B cell (primary cell): Measurements from ENCODE around the gene MYL4. TPM values are rescaled to one million over a fixed set of nuclear protein-coding genes. Genes with fewer than 3 reads are reported as not detected.
"Not testable (repeated sequence)": the region's sequence is repeated elsewhere in the genome, so short reads cannot be mapped to it uniquely, and the experiment has no call there.

Source experiments
- ATAC-seq: fragments of 200-7000 bp; cut with Tn5 transposase; one replicate; pipeline ENCODE4 v1.10.0; 2021; ENCODE audit warnings: low read depth, mild to moderate bottlenecking, moderate number of reproducible peaks, moderate library complexity
- CTCF ChIA-PET: fragments of 350-600 bp; sonication (Branson Sonifier 250); formaldehyde crosslinking; loops from one replicate; lab custom pipeline; 2021; ENCODE audit warnings: antibody characterized with exemption, inconsistent platforms; lab: Charles Lee
- POLR2A ChIA-PET: fragments of 350-600 bp; sonication (Branson Sonifier 250); formaldehyde crosslinking; loops from one replicate; lab custom pipeline; 2021; ENCODE audit warnings: antibody characterized with exemption; lab: Charles Lee
- DNase-seq: peaks from one replicate; pipeline ENCODE4 v3.0.0; 2013
- H2AFZ ChIP-seq: 2 replicates; pipeline ENCODE4 v1.6.1; 2012; ENCODE audit warnings: mild to moderate bottlenecking, low read depth, low read length; ENCODE audit not compliant: insufficient read depth, poor library complexity, severe bottlenecking
- H3K27ac ChIP-seq, 2 donors: 1 replicate in 1 of 2; 2 replicates in 1 of 2; pipeline ENCODE4 v1.5.1; 2012 to 2013; ENCODE audit warnings: low read length in 2 of 2, mild to moderate bottlenecking in 2 of 2, moderate library complexity in 1 of 2
- H3K27me3 ChIP-seq, 4 experiments: fragments of 200-600 bp in 1 of 4; sonication (generic) in 1 of 4; replicated peaks in 1 of 4; 1 replicate in 2 of 4; 2 replicates in 2 of 4; pipeline versions ENCODE4 v1.6.1 to v1.7.0; 2013 to 2016; ENCODE audit warnings: low read length in 3 of 4, mild to moderate bottlenecking in 2 of 4, mixed read lengths in 1 of 4, moderate library complexity in 1 of 4; ENCODE audit not compliant: insufficient read depth in 4 of 4, control insufficient read depth in 3 of 4; ENCODE audit errors: control extremely low read depth in 1 of 4
- H3K36me3 ChIP-seq, 2 experiments: replicated peaks in 1 of 2; 1 replicate in 1 of 2; 2 replicates in 1 of 2; pipeline versions ENCODE4 v1.6.1 to v1.7.1; 2013; ENCODE audit warnings: low read length in 1 of 2; ENCODE audit not compliant: insufficient read depth in 2 of 2, control insufficient read depth in 1 of 2; ENCODE audit errors: control extremely low read depth in 1 of 2, extremely low read depth in 1 of 2
- H3K4me1 ChIP-seq, 2 donors: fragments of 200-600 bp in 1 of 2; sonication (generic) in 1 of 2; 1 replicate in 1 of 2; 2 replicates in 1 of 2; pipeline versions ENCODE4 v1.5.1 to v1.6.1; 2013 to 2017; ENCODE audit warnings: low read length in 2 of 2; ENCODE audit not compliant: control insufficient read depth in 2 of 2, insufficient read depth in 2 of 2
- H3K4me2 ChIP-seq: replicated peaks from 2 replicates; pipeline ENCODE3; 2012; ENCODE audit warnings: mild to moderate bottlenecking, low read depth, low read length; ENCODE audit not compliant: poor library complexity, severe bottlenecking
- H3K4me3 ChIP-seq, 5 experiments: fragments of 200-600 bp in 1 of 5; sonication (generic) in 1 of 5; 1 replicate in 3 of 5; 2 replicates in 2 of 5; pipeline versions ENCODE4 v1.5.1 to v1.7.0; 2011 to 2016; ENCODE audit warnings: low read length in 4 of 5, mild to moderate bottlenecking in 4 of 5, low read depth in 2 of 5, control low read depth in 1 of 5, moderate library complexity in 1 of 5; ENCODE audit not compliant: insufficient read depth in 1 of 5; ENCODE audit errors: control extremely low read depth in 1 of 5, extremely low read depth in 1 of 5
- H3K79me2 ChIP-seq: fragments of 200-600 bp; sonication (generic); one replicate; pipeline ENCODE4 v1.6.0; 2016; ENCODE audit warnings: low read length; ENCODE audit not compliant: control insufficient read depth, insufficient read depth
- H3K9ac ChIP-seq: fragments of 200-600 bp; sonication (generic); 2 replicates; pipeline ENCODE4 v1.6.1; 2017; ENCODE audit warnings: mild to moderate bottlenecking, low read length, moderate library complexity
- H3K9me3 ChIP-seq, 3 donors: one replicate each; pipeline versions ENCODE4 v1.6.1 to v1.7.1; 2013; ENCODE audit warnings: low read length in 2 of 3; ENCODE audit not compliant: control insufficient read depth in 2 of 3, insufficient read depth in 1 of 3; ENCODE audit errors: control extremely low read depth in 1 of 3
- H4K20me1 ChIP-seq: 2 replicates; pipeline ENCODE4 v1.6.0; 2012; ENCODE audit warnings: mild to moderate bottlenecking, low read length; ENCODE audit not compliant: insufficient read depth, control insufficient read depth, poor library complexity, severe bottlenecking
- H3K27ac Mint-ChIP-seq: one replicate; pipeline ENCODE4 v1.8.0; 2021; ENCODE audit warnings: mixed read lengths
- H3K27me3 Mint-ChIP-seq: one replicate; pipeline ENCODE4 v1.8.0; 2021; ENCODE audit warnings: mixed read lengths
- H3K4me1 Mint-ChIP-seq: one replicate; pipeline ENCODE4 v1.8.0; 2021; ENCODE audit warnings: mixed read lengths
- H3K4me3 Mint-ChIP-seq: one replicate; pipeline ENCODE4 v1.8.0; 2021; ENCODE audit warnings: mixed read lengths
- H3K9me3 Mint-ChIP-seq: one replicate; pipeline ENCODE4 v1.8.0; 2022; ENCODE audit warnings: mixed read lengths; ENCODE audit not compliant: insufficient read depth
- EZH2 ChIP-seq: IDR thresholded peaks from 2 replicates; pipeline ENCODE4 v1.6.1; 2012; ENCODE audit warnings: borderline replicate concordance, low read depth, mild to moderate bottlenecking, moderate library complexity, low read length; ENCODE audit not compliant: insufficient read depth, poor library complexity, severe bottlenecking
- WGBS: methylation state at CpG from one replicate; pipeline ENCODE4 v1.1.5; 2013; ENCODE audit warnings: missing lambda C conversion rate; ENCODE audit not compliant: insufficient coverage; 5-methylcytosine and 5-hydroxymethylcytosine counted together
- intact Hi-C: fragments of 100-400 bp; cut with micrococcal nuclease; formaldehyde crosslinking; loops from one replicate; pipeline ENCODE4 v1.10.0; 2022
- polyA plus RNA-seq: library from polyadenylated mRNA; depleted of rRNA; stranded (reverse); fragments of >200 nt; gene quantifications from 2 replicates; pipeline ENCODE4 v1.2.3, GENCODE V29; 2012
- total RNA-seq, 2 donors: library from RNA; stranded (reverse); fragments of 120-200 nt in 1 of 2; gene quantifications; 1 replicate in 1 of 2; 2 replicates in 1 of 2; pipeline versions ENCODE4 v1.2.3 to v1.2.4, GENCODE V29; 2013 to 2022
- TF ChIP-seq, protein P1 (sequence below): fragments of 200-600 bp; IDR thresholded peaks from one replicate; pipeline ENCODE4 v1.8.0; 2022; ENCODE audit warnings: antibody characterized with exemption, mild to moderate bottlenecking

Gene MYL4
- total and polyA plus RNA-seq, 2 donors (not counting 1 experiment from before 2014, with no cell fraction given), result 0.16 to 0.42 TPM

- Histone ChIP-seq H3K27me3 (no peaks in the 10 kb centered on the region), H2AFZ (no peak overlapping the region), H3K9ac (no peak overlapping the region), H3K4me1 (peaks cover 14 to 19% of the 10 kb centered on the region in 2 donors), H3K36me3 (peaks cover 4 to 36% of the 10 kb centered on the region in 2 experiments), H3K79me2 (peaks cover 15% of the 10 kb centered on the region), H3K9me3 (no peaks in the 10 kb centered on the region), H3K4me2 (no peak overlapping the region), H4K20me1 (no peaks in the 10 kb centered on the region), H3K4me3 (no peak overlapping the region), H3K27ac (peak overlapping the region in 1 of 2 donors; percentile 55)
- no CpG with 5 or more reads among the region's 2 CpGs for WGBS
- intact Hi-C loops, result no loop called here
- TF ChIP-seq EZH2, result no peak
- TF ChIP-seq, protein P1, sequence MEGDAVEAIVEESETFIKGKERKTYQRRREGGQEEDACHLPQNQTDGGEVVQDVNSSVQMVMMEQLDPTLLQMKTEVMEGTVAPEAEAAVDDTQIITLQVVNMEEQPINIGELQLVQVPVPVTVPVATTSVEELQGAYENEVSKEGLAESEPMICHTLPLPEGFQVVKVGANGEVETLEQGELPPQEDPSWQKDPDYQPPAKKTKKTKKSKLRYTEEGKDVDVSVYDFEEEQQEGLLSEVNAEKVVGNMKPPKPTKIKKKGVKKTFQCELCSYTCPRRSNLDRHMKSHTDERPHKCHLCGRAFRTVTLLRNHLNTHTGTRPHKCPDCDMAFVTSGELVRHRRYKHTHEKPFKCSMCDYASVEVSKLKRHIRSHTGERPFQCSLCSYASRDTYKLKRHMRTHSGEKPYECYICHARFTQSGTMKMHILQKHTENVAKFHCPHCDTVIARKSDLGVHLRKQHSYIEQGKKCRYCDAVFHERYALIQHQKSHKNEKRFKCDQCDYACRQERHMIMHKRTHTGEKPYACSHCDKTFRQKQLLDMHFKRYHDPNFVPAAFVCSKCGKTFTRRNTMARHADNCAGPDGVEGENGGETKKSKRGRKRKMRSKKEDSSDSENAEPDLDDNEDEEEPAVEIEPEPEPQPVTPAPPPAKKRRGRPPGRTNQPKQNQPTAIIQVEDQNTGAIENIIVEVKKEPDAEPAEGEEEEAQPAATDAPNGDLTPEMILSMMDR, result no peak
- Mint-ChIP-seq H3K27me3 (no peaks in the 10 kb centered on the region), H3K4me1 (peaks cover 31% of the 10 kb centered on the region), H3K27ac (peak overlapping the region; percentile 38), H3K9me3 (no peaks in the 10 kb centered on the region), H3K4me3 (no peak overlapping the region)
- POLR2A ChIA-PET, result no interaction called here
- DNase-seq, result no peak
- CTCF ChIA-PET, result no interaction called here
- ATAC-seq, result no peak
Measured at GRCh38 chr17:47165137-47165536, 44.0 kb upstream of the MYL4 start.

DNA sequence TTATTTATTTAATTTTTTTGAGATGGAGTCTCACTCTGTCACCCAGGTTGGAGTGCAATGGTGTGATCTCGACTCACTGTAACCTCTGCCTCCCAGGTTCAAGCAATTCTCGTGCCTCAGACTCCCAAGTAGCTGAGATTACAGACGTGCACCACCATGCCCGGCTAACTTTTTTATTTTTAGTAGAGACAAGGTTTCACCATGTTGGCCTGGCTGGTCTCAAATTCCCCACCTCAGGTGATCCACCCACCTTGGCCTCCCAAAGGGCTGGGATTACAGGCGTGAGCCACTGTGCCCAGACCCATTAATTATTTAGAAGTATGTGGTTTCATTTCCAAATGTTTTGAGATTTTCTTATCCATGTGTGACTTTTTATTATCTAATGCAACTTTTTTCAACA lies 42.3 kb upstream of the MYL4 start:
- Histone ChIP-seq H3K4me1 (peaks cover 17% of the 10 kb centered on the region in 2 donors), H3K79me2 (peaks cover 18% of the 10 kb centered on the region), H3K36me3 (peaks cover 7 to 42% of the 10 kb centered on the region in 2 experiments)
- H2AFZ ChIP-seq, H3K4me3 Mint-ChIP-seq, ATAC-seq, H3K4me3 ChIP-seq, CTCF ChIA-PET, H3K27me3 ChIP-seq, H3K27ac Mint-ChIP-seq, H3K9me3 Mint-ChIP-seq, DNase-seq, intact Hi-C loops, H3K9ac ChIP-seq, H4K20me1 ChIP-seq, H3K9me3 ChIP-seq, POLR2A ChIA-PET, H3K4me2 ChIP-seq, H3K27ac ChIP-seq, H3K27me3 Mint-ChIP-seq: not testable (repeated sequence)
- WGBS, result 100% methylated on average over 3 of the region's 5 CpGs
- H3K4me1 Mint-ChIP-seq, result peaks cover 35% of the 10 kb centered on the region

DNA sequence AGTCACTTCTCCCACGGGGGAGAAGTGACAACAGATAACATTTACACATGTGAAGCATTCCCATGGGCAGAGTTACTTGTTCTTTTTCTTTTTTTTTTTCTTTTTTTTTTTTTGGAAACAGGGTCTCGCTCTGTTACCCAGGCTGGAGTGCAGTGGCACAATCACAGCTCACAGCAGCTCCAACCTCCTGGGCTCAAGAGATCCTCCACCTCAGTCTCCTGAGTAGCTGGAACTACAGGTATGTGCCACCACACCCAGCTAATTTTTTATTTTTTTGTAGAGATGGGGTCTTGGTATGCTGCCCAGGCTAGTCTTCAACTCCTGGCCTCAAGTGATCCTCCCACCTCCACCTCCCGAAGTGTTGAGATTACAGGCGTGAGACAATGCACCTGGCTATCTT lies 40.3 kb upstream of the MYL4 start:
- peaks cover 34% of the 10 kb centered on the region for H3K79me2 ChIP-seq
- 100% methylated on average over 2 of the region's 4 CpGs for WGBS
- H3K4me1 ChIP-seq, H3K27ac Mint-ChIP-seq, H3K9me3 Mint-ChIP-seq, H3K4me3 ChIP-seq, ATAC-seq, H3K4me3 Mint-ChIP-seq, H3K27ac ChIP-seq, intact Hi-C loops, H3K27me3 ChIP-seq, H3K9me3 ChIP-seq, DNase-seq, H3K9ac ChIP-seq, H3K27me3 Mint-ChIP-seq, H2AFZ ChIP-seq, H3K4me2 ChIP-seq, H4K20me1 ChIP-seq: not testable (repeated sequence)
- peaks cover 10 to 45% of the 10 kb centered on the region in 2 experiments for H3K36me3 ChIP-seq
- ChIA-PET CTCF (interaction anchor here (1.3 kb wide), 1 partner anchor 148 kb away, joined by 3 read pairs; no protein-coding TSS in a partner anchor), POLR2A (interaction anchor here (0.6 kb wide), 1 partner anchor 147 kb away, joined by 4 read pairs; no protein-coding TSS in a partner anchor)
- peaks cover 22% of the 10 kb centered on the region for H3K4me1 Mint-ChIP-seq
